Neural crest cell (in vitro differentiated cells): ENCODE data around the gene RPH3AL. TPM values are rescaled to one million over a fixed set of nuclear protein-coding genes. Genes with fewer than 3 reads are reported as not detected.

Source experiments
- DNase-seq: peaks from one replicate; pipeline ENCODE4 v3.0.0; 2021; ENCODE audit warnings: low read depth, mixed read lengths, low spot score
- H3K27ac Mint-ChIP-seq: one replicate; pipeline ENCODE4 v1.8.0; 2021; ENCODE audit warnings: mild to moderate bottlenecking, mixed read lengths; ENCODE audit not compliant: unreplicated experiment
- H3K27me3 Mint-ChIP-seq: 2 replicates; pipeline ENCODE4 v1.8.0; 2021; ENCODE audit warnings: low read depth, mild to moderate bottlenecking, mixed read lengths
- H3K36me3 Mint-ChIP-seq: 2 replicates; pipeline ENCODE4 v1.8.0; 2021; ENCODE audit warnings: low read depth, mild to moderate bottlenecking, mixed read lengths
- H3K4me1 Mint-ChIP-seq: 2 replicates; pipeline ENCODE4 v1.8.0; 2021; ENCODE audit warnings: mixed read lengths
- H3K4me3 Mint-ChIP-seq: one replicate; pipeline ENCODE4 v1.8.0; 2021; ENCODE audit warnings: mild to moderate bottlenecking, mixed read lengths
- H3K9me3 Mint-ChIP-seq: 2 replicates; pipeline ENCODE4 v1.8.0; 2021; ENCODE audit warnings: mixed read lengths
- total RNA-seq: library from RNA; stranded (reverse); gene quantifications from 2 replicates; pipeline ENCODE4 v1.2.1, GENCODE V29; 2021
- TF ChIP-seq, protein P1 (sequence below): fragments of 200-600 bp; sonication (generic); conservative IDR thresholded peaks from 2 replicates; pipeline ENCODE4 v1.5.0; 2021; ENCODE audit warnings: antibody characterized with exemption, mild to moderate bottlenecking

Gene RPH3AL
- total RNA-seq, 1 donor from 2014 or later: 1.9 TPM

- no peak for DNase-seq
Measured at GRCh38 chr17:327971-328370, 24.6 kb downstream of the RPH3AL start.

DNA sequence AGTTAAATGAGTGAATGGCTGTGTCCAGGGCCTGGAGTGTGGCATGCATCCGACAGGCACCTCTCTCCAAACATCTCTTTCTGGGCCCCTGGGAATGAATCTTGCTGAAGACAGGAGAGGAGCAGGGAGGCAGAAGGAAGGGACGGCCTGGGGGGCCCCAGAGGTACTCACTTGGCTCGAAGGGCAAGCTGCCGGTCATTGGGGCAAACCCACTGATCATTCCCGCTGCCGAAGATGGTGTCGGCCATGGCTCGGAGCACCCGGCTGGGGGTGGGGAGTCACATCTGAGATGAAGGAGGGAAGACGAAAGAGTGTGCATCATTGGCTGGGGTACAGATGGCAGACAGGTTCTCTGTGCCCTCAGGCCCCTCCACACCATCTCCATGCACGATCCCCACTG lies 25.3 kb downstream of the RPH3AL start:
- H3K27ac Mint-ChIP-seq: peak overlapping the region; percentile 5
- H3K4me1 Mint-ChIP-seq: peaks cover 7% of the 10 kb centered on the region
- no peak for DNase-seq
- no peak overlapping the region for H3K4me3 Mint-ChIP-seq
- H3K9me3 Mint-ChIP-seq: no peaks in the 10 kb centered on the region
- TF ChIP-seq, protein P1, sequence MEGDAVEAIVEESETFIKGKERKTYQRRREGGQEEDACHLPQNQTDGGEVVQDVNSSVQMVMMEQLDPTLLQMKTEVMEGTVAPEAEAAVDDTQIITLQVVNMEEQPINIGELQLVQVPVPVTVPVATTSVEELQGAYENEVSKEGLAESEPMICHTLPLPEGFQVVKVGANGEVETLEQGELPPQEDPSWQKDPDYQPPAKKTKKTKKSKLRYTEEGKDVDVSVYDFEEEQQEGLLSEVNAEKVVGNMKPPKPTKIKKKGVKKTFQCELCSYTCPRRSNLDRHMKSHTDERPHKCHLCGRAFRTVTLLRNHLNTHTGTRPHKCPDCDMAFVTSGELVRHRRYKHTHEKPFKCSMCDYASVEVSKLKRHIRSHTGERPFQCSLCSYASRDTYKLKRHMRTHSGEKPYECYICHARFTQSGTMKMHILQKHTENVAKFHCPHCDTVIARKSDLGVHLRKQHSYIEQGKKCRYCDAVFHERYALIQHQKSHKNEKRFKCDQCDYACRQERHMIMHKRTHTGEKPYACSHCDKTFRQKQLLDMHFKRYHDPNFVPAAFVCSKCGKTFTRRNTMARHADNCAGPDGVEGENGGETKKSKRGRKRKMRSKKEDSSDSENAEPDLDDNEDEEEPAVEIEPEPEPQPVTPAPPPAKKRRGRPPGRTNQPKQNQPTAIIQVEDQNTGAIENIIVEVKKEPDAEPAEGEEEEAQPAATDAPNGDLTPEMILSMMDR: no peak
- peaks cover 7% of the 10 kb centered on the region for H3K27me3 Mint-ChIP-seq
- H3K36me3 Mint-ChIP-seq: no peaks in the 10 kb centered on the region

More at GRCh38 chr17:327971-328370, 24.6 kb downstream of the RPH3AL start:
- Mint-ChIP-seq H3K27ac (no peak overlapping the region), H3K4me3 (no peak overlapping the region), H3K36me3 (no peaks in the 10 kb centered on the region), H3K4me1 (no peaks in the 10 kb centered on the region), H3K27me3 (peaks cover under 1% of the 10 kb centered on the region), H3K9me3 (no peaks in the 10 kb centered on the region)
- TF ChIP-seq, protein P1: no peak

GRCh38 chr17:326010-326621 lies 26.5 kb downstream of the RPH3AL start:
- Mint-ChIP-seq H3K36me3 (no peaks in the 10 kb centered on the region), H3K4me3 (no peak overlapping the region), H3K27me3 (peaks cover 17% of the 10 kb centered on the region), H3K27ac (no peak overlapping the region), H3K4me1 (peaks cover 9% of the 10 kb centered on the region), H3K9me3 (no peaks in the 10 kb centered on the region)
- no peak for DNase-seq
- TF ChIP-seq, protein P1: no peak

DNA sequence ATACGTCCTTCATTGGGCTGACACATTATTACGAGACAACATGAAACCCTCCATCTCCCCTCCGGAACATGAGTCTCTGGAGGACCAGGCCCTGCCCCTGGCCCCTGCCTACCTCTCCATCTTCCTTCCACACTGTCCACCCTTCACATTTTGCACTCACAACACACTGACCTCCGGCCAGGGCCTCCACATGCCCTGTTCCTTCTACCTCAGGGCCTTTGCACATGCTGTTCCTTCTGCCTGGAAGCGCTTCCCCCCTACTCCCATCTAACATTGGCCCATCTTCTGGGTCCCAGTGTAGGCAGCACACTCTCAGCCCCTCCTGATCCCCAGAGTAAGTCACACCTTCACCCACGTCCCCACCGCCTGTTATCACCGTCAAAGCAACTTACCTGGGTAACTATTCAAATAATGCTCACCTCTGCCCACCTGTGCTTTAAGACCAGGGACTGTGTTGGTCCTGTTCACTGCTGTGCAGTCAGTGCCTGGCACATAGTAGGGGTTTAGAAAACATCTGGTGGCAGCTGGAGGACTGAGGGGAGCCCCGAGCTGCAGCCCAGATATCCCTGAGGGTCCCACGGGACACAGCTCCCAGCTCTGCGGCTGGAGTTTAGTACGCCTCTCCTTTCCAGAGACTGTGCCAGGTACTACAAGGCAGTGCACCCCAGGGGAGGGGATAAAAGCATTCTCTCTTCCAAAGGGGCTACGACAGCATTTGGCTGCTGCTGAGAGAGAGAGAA lies 27.2 kb downstream of the RPH3AL start:
- Mint-ChIP-seq H3K4me3 (no peak overlapping the region), H3K27ac (no peak overlapping the region), H3K9me3 (no peaks in the 10 kb centered on the region), H3K27me3 (peaks cover 18% of the 10 kb centered on the region), H3K4me1 (peaks cover 9% of the 10 kb centered on the region), H3K36me3 (no peaks in the 10 kb centered on the region)
- DNase-seq: no peak
- TF ChIP-seq, protein P1: no peak

DNA sequence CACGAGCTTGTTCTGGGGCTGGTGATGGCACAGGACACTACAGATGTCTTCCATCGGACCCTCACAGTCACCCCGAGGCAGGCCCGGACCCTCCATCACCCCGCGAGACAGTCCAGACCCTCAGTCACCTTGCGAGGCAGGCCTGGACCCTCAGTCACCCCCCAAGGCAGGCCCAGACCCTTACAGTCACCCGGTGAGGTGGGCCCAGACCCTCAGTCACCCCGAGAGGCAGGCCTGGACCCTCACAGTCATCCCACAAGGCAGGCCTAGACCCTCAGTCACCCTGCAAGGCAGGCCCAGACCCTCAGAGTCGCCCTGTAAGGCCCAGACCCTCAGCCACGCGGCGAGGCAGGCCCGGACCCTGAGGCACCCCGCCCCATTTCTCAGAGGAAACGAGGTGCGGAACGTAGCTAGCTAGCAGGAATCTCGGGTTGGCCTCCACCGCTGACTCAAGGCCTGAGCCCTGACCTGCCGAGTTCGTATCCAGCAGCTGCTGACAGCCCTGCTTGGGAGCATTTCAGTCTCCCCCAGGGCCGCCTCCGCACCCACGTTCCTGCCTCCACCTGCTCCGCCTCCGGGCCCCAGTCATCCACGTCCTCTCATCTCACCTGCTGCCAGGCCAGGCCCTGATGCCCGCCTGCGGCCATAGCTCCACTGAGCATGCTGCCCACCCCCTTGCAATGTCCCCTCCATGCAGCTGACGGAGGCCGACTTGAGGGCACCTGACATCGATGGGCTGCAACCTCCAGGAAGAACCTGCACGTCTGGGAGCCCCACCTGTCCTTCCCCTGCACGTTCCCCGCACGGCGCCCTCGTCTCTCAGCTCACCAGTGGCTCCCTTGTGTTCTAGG lies 28.7 kb downstream of the RPH3AL start:
- Mint-ChIP-seq H3K27me3 (peaks cover 20% of the 10 kb centered on the region), H3K4me3 (no peak overlapping the region), H3K9me3 (peaks cover 3% of the 10 kb centered on the region), H3K36me3 (no peaks in the 10 kb centered on the region), H3K4me1 (peaks cover 9% of the 10 kb centered on the region), H3K27ac (no peak overlapping the region)
- TF ChIP-seq, protein P1: no peak
- no peak for DNase-seq
